Measurements from ENCODE around the gene C11orf65.

DNA sequence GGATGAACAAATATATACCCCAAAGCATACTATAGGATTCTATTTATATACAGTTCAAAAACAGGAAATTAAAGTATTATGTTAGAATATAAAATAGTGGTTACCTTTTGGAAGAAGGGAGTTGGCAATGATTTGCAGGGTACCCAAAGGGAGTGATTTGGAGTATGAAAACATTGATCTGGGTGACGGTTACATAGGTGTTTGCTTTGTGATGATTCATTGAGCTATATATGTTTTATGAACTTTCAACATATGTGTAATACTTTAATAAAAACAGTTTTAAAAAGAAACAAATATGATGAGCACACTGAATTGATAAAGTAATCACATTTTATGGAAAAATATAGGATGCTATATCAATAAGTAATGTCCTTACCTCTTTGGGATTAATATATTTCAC is 36.0 kb downstream of the C11orf65 start:
- TF ChIP-seq POLR2A (IDR thresholded peaks at IDR 0.05; ENCODE audit: low read depth, low read length) (no peak), TAF1 (IDR thresholded peaks at IDR 0.05; ENCODE audit: borderline replicate concordance, low read depth, low read length) (no peak), POLR2AphosphoS5 (IDR thresholded peaks at IDR 0.05; ENCODE audit: low read depth, low read length) (no peak)

All from GM12892 (cell line).